Smooth muscle cell (in vitro differentiated cells): ENCODE results near the gene MRPL36. TPM values are rescaled to one million over a fixed set of nuclear protein-coding genes. Genes with fewer than 3 reads are reported as not detected.

Source experiments
- DNase-seq: peaks from one replicate; lab custom pipeline; 2025; ENCODE audit not compliant: unreplicated experiment; lab: John Stamatoyannopoulos, UW
- H2AFZ ChIP-seq: fragments of 200-600 bp; sonication (generic); 2 replicates; pipeline ENCODE4 v1.6.0; 2016; ENCODE audit warnings: antibody characterized with exemption, low read depth, mild to moderate bottlenecking
- H3F3A ChIP-seq: fragments of 200-600 bp; sonication (generic); 2 replicates; pipeline ENCODE4 v1.6.0; 2017; ENCODE audit warnings: antibody characterized with exemption, low read depth
- H3K27ac ChIP-seq: fragments of 200-600 bp; sonication (generic); 2 replicates; pipeline ENCODE4 v1.5.1; 2016; ENCODE audit warnings: low read depth, mild to moderate bottlenecking
- H3K27me3 ChIP-seq: fragments of 200-600 bp; sonication (generic); 2 replicates; pipeline ENCODE4 v1.6.1; 2016; ENCODE audit warnings: low read depth, mild to moderate bottlenecking
- H3K36me3 ChIP-seq: fragments of 200-600 bp; sonication (generic); 2 replicates; pipeline ENCODE4 v1.5.1; 2016; ENCODE audit warnings: low read depth
- H3K4me1 ChIP-seq: fragments of 200-600 bp; sonication (generic); 2 replicates; pipeline ENCODE4 v1.5.1; 2016; ENCODE audit warnings: low read depth
- H3K4me2 ChIP-seq: fragments of 200-600 bp; sonication (generic); 2 replicates; pipeline ENCODE4 v1.6.0; 2016; ENCODE audit warnings: mild to moderate bottlenecking
- H3K4me3 ChIP-seq: fragments of 200-600 bp; sonication (generic); 2 replicates; pipeline ENCODE4 v1.5.1; 2016; ENCODE audit warnings: mild to moderate bottlenecking
- H3K79me2 ChIP-seq: fragments of 200-600 bp; sonication (generic); 2 replicates; pipeline ENCODE4 v1.6.0; 2016; ENCODE audit warnings: low read depth, mild to moderate bottlenecking
- H3K9ac ChIP-seq: fragments of 200-600 bp; sonication (generic); 2 replicates; pipeline ENCODE4 v1.6.0; 2016; ENCODE audit warnings: low read depth
- H3K9me3 ChIP-seq: fragments of 200-600 bp; sonication (generic); replicated peaks from 2 replicates; pipeline ENCODE4 v1.5.1; 2016; ENCODE audit warnings: low read depth
- H4K20me1 ChIP-seq: fragments of 200-600 bp; sonication (generic); 2 replicates; pipeline ENCODE4 v1.6.0; 2016; ENCODE audit warnings: low read depth
- WGBS: methylation state at CpG from one replicate; pipeline ENCODE4 v1.1.7; 2016; ENCODE audit warnings: low lambda C conversion rate; 5-methylcytosine and 5-hydroxymethylcytosine counted together
- polyA plus RNA-seq: library from polyadenylated mRNA; unstranded; fragments of >200 nt; fragmentation: Nextera tagmentation; extraction: Ambion mirVana; gene quantifications from 2 replicates; pipeline ENCODE4 v1.2.1, GENCODE V29; 2016
- total RNA-seq: library from RNA; depleted of rRNA; stranded (reverse); fragments of >200 nt; gene quantifications from 2 replicates; pipeline ENCODE4 v1.2.3, GENCODE V29; 2014
- TF ChIP-seq, protein P1 (sequence below): fragments of 200-600 bp; sonication (generic); IDR thresholded peaks from 2 replicates; pipeline ENCODE4 v1.5.1; 2017; ENCODE audit warnings: borderline replicate concordance, mild to moderate bottlenecking, antibody characterized with exemption; ENCODE audit not compliant: insufficient read depth, poor library complexity, severe bottlenecking

Gene MRPL36
- total and polyA plus RNA-seq, 2 experiments from 2014 or later, result 42.9 to 110 TPM

DNA sequence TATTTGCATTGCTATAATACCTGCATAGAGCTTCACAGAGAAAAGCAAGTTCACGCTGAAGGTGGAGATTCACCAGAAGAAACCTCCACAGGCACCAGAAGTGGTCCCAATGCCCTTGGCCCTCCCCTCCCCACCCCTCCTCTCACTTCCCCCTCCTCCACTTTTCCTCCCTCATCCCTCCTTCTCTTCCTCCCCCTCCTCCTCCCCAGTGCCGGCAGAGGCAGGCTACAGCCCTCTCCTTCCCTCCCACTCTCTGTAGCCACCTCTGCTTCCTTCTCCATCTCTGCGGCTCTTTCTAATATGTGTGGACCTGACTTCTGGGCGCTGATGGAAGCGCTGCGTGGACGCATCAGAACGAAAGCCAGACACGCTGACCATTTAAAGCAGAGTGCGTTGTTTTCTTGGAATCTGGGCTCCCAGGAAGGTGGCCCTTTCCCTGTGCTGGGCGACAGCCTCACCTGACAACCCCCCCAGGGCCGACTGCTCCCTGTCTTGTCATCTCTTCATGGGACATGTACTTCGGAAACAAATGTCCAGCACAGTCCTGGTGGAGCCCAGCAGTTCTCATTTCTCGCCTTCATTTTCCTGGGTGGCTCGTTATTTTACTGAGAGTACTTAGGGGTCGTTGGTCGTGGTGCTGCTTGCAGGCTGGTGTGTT, 31.1 kb upstream of the MRPL36 start:
- no peak overlapping the region for H3K27ac ChIP-seq
- DNase-seq, result no peak
- H3K4me1 ChIP-seq, result peaks cover 2% of the 10 kb centered on the region
- WGBS, result 92% methylated on average over 16 of the region's 17 CpGs
- H2AFZ ChIP-seq, result no peak overlapping the region
- no peaks in the 10 kb centered on the region for H3K9me3 ChIP-seq
- H3F3A ChIP-seq, result no peaks in the 10 kb centered on the region
- H4K20me1 ChIP-seq, result no peaks in the 10 kb centered on the region
- no peaks in the 10 kb centered on the region for H3K36me3 ChIP-seq
- no peak overlapping the region for H3K4me3 ChIP-seq
- no peak overlapping the region for H3K9ac ChIP-seq
- H3K27me3 ChIP-seq, result peaks cover 5% of the 10 kb centered on the region
- H3K4me2 ChIP-seq, result no peak overlapping the region
- TF ChIP-seq, protein P1, sequence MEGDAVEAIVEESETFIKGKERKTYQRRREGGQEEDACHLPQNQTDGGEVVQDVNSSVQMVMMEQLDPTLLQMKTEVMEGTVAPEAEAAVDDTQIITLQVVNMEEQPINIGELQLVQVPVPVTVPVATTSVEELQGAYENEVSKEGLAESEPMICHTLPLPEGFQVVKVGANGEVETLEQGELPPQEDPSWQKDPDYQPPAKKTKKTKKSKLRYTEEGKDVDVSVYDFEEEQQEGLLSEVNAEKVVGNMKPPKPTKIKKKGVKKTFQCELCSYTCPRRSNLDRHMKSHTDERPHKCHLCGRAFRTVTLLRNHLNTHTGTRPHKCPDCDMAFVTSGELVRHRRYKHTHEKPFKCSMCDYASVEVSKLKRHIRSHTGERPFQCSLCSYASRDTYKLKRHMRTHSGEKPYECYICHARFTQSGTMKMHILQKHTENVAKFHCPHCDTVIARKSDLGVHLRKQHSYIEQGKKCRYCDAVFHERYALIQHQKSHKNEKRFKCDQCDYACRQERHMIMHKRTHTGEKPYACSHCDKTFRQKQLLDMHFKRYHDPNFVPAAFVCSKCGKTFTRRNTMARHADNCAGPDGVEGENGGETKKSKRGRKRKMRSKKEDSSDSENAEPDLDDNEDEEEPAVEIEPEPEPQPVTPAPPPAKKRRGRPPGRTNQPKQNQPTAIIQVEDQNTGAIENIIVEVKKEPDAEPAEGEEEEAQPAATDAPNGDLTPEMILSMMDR, result no peak
- H3K79me2 ChIP-seq, result no peaks in the 10 kb centered on the region

DNA sequence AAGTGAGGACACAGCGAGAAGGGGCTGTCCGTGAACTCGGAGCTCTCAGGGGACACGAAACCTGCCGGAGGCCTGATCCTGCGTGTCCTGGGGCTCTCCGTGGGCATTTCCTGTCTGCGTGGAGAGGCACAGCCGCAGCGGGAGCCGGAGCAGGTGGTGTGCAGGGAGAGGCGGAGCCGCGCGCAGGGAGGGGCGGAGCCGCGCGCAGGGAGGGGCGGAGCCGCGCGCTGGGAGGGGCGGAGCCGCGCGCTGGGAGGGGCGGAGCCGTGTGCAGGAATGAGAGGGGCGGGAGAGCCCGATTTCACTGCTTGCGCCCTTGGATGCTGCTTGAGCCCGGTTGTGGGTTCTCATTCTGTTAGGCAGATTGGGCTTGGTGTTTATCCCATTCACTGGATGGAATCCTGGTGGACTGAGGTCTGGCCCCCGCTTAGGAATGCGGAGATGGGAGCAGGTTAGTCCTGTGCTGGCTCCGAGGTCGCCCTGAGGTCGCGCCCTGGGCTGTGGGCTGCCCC, 28.3 kb upstream of the MRPL36 start:
- no peak overlapping the region for H3K4me3 ChIP-seq
- H3K27me3 ChIP-seq, result no peaks in the 10 kb centered on the region
- H3K9ac ChIP-seq, result no peak overlapping the region
- TF ChIP-seq, protein P1, result no peak
- no peak overlapping the region for H3K4me2 ChIP-seq
- no peak for DNase-seq
- H3K9me3 ChIP-seq, result no peaks in the 10 kb centered on the region
- peaks cover 5% of the 10 kb centered on the region for H4K20me1 ChIP-seq
- H3K27ac ChIP-seq, result no peak overlapping the region
- 54% methylated on average over 16 of the region's 39 CpGs for WGBS
- no peaks in the 10 kb centered on the region for H3F3A ChIP-seq
- no peaks in the 10 kb centered on the region for H3K79me2 ChIP-seq
- no peak overlapping the region for H2AFZ ChIP-seq
- no peaks in the 10 kb centered on the region for H3K36me3 ChIP-seq
- peaks cover 2% of the 10 kb centered on the region for H3K4me1 ChIP-seq

DNA sequence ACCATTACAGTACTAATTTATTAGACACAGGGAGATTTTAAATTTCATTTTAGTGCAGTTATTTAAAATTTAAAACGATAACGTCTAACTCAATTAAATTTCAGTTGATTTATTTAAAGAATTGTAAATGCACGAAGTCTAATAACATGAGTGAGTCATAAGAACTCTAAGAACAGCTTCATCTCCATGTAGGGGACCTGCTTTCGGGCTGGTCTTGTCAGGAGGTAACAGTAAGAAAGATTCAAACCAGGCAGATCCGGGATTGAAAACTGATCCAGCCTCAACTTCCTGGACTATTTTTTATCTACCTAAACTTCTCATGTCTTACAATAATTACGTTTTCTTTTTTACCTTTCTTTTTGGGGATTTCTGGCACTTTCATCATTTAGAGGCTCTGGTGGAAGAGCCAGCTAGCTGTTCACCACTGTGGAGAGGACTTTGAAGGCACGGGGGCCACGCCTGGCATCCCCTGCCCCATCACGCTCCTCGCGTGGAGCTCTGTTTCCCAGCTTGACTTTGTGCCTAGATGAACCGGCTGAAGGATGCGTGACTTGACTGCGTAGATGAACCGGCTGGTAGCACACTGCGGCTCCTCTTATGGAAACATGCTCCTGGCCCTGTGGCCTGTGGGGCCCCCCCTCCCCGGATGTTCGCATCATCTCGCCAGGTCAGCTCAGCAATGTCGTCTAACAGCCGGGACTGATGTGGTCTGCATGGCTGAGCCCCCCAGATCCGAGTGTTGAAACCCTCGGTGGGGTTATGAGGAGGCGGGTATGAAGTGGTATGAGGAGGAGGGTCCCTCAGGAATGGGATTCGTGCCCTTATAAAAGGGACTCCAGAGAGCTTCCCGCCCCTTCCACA, 27.6 kb upstream of the MRPL36 start:
- Histone ChIP-seq H3K9me3 (no peaks in the 10 kb centered on the region), H3K4me3 (no peak overlapping the region), H3F3A (no peaks in the 10 kb centered on the region), H2AFZ (no peak overlapping the region), H3K4me2 (no peak overlapping the region), H3K79me2 (no peaks in the 10 kb centered on the region), H3K4me1 (peaks cover 2% of the 10 kb centered on the region), H3K27ac (no peak overlapping the region), H3K36me3 (no peaks in the 10 kb centered on the region), H3K27me3 (no peaks in the 10 kb centered on the region), H4K20me1 (peaks cover 5% of the 10 kb centered on the region), H3K9ac (no peak overlapping the region)
- TF ChIP-seq, protein P1, result no peak
- DNase-seq, result no peak
- WGBS, result 89% methylated on average over 26 of the region's 26 CpGs
